ENCODE data around the gene SCMH1.
"Not testable (repeated sequence)": the region's sequence is repeated elsewhere in the genome, so short reads cannot be mapped to it uniquely, and the experiment has no call there.

SCMH1 gene

DNA sequence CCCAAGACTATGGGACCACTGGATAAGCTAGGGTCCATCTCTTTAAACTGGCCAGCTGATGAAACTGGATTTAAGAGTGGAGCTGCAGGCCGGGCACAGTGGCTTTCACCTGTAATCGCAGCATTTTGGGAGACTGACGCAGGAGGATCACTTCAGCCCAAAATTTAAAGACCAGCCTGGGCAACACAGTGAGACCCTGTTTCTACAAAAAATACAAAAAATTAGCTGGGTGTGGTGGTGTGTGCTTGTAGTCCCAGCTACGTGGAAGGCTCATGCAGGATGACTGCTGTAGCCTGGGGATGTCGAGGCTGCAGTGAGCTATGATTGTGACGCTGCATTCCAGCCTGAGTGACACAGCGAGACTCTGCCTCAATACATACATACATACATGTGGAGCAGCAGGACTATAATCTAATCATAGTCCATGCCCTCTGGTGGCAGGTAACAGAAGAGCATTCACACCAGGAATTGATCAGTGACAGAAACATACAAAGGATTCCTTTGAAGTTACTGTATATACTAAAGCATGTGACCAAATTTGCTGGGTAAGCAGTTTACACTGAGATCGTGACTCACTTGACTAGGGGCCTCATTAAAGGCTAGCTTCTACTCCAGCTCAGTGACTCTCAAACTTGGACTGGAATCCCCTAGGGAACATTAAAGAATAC, 119.1 kb downstream of the SCMH1 start:
- H3K4me2 ChIP-seq (ENCODE audit: low read length), result no peak overlapping the region
- H3K9me2 ChIP-seq (ENCODE audit: low read depth, low read length), result no peaks in the 10 kb centered on the region

DNA sequence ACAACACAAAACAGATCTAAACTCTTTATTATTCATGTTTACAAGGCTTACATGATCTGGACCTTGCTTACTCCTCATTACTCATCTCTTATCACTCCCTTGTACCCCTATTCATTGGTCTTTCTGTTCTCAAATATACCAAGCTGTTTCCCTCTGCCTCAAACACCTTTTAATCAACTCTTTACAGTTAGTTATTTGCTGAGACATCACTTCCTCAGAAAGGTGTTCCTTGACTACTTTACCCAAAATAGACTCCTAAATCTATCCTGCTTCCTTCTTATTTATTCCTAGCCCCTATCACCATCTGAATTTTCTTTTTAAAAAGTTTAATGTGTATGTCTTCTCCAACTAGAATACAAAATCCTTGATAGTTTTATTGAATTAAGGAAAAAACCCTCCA, 120.0 kb downstream of the SCMH1 start:
- Histone ChIP-seq H3K9ac (ENCODE audit: low read length) (no peak overlapping the region), H3F3A (ENCODE audit: insufficient read depth, low read length) (no peaks in the 10 kb centered on the region), H2AFZ (ENCODE audit: low read length) (no peak overlapping the region), H3K9me2 (ENCODE audit: low read depth, low read length) (no peaks in the 10 kb centered on the region), H3K36me3 (ENCODE audit: insufficient read depth, low read length) (no peaks in the 10 kb centered on the region), H4K20me1 (ENCODE audit: insufficient read depth, low read length) (no peaks in the 10 kb centered on the region), H3K4me2 (ENCODE audit: low read length) (no peak overlapping the region), H3K27me3 (ENCODE audit: insufficient read depth, low read length) (no peaks in the 10 kb centered on the region), H3K9me3 (ENCODE audit: low read length) (no peaks in the 10 kb centered on the region), H3K79me2 (ENCODE audit: insufficient read depth, low read length) (no peaks in the 10 kb centered on the region), H3K4me1 (ENCODE audit: insufficient read depth, low read length, severe bottlenecking) (no peaks in the 10 kb centered on the region), H3K27ac (ENCODE audit: low read depth, low read length, poor library complexity, severe bottlenecking) (no peak overlapping the region), H3K4me3 (ENCODE audit: low read depth, low read length, poor library complexity, severe bottlenecking) (no peak overlapping the region)
- TF ChIP-seq EZH2 (IDR thresholded peaks at IDR 0.05; ENCODE audit: borderline replicate concordance, low read length), result no peak
- TF ChIP-seq, protein P1, sequence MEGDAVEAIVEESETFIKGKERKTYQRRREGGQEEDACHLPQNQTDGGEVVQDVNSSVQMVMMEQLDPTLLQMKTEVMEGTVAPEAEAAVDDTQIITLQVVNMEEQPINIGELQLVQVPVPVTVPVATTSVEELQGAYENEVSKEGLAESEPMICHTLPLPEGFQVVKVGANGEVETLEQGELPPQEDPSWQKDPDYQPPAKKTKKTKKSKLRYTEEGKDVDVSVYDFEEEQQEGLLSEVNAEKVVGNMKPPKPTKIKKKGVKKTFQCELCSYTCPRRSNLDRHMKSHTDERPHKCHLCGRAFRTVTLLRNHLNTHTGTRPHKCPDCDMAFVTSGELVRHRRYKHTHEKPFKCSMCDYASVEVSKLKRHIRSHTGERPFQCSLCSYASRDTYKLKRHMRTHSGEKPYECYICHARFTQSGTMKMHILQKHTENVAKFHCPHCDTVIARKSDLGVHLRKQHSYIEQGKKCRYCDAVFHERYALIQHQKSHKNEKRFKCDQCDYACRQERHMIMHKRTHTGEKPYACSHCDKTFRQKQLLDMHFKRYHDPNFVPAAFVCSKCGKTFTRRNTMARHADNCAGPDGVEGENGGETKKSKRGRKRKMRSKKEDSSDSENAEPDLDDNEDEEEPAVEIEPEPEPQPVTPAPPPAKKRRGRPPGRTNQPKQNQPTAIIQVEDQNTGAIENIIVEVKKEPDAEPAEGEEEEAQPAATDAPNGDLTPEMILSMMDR (IDR thresholded peaks at IDR 0.05; ENCODE audit: low read length), result no peak

More for the DNA sequence above, 119.1 kb downstream of the SCMH1 start:
- Histone ChIP-seq H3K36me3 (ENCODE audit: insufficient read depth, low read length) (no peaks in the 10 kb centered on the region), H3F3A (ENCODE audit: insufficient read depth, low read length) (no peaks in the 10 kb centered on the region), H2AFZ (ENCODE audit: low read length) (no peak overlapping the region), H4K20me1 (ENCODE audit: insufficient read depth, low read length) (no peaks in the 10 kb centered on the region), H3K4me1 (ENCODE audit: insufficient read depth, low read length, severe bottlenecking) (no peaks in the 10 kb centered on the region), H3K27ac (ENCODE audit: low read depth, low read length, poor library complexity, severe bottlenecking) (no peak overlapping the region), H3K27me3 (ENCODE audit: insufficient read depth, low read length) (no peaks in the 10 kb centered on the region), H3K9me3 (ENCODE audit: low read length) (no peaks in the 10 kb centered on the region), H3K9ac (ENCODE audit: low read length) (no peak overlapping the region), H3K79me2 (ENCODE audit: insufficient read depth, low read length) (no peaks in the 10 kb centered on the region), H3K4me3 (ENCODE audit: low read depth, low read length, poor library complexity, severe bottlenecking) (no peak overlapping the region)
- TF ChIP-seq EZH2 (IDR thresholded peaks at IDR 0.05; ENCODE audit: borderline replicate concordance, low read length), result no peak
- TF ChIP-seq, protein P1 (IDR thresholded peaks at IDR 0.05; ENCODE audit: low read length), result peak; percentile 36; the same call in 1 of the 2 replicates

DNA sequence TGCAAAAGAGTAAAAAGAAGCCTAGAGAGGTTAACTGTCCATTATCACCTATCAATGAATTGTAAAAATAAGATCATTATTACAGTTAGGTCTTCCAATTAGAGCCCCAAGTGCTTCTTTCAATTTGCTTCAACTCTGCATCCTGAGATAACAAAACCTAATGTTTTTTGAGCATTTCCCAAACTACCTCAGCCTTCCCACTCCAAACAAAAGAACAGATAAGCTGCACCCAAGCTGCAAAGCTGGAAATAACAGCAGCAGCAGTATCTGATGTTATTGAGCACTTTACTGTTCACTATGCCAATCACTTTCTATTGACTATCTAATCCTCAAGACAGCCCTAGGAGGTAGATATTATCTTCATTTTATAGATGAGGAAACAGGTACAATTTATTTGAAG, 123.5 kb downstream of the SCMH1 start:
- no peaks in the 10 kb centered on the region for H3K4me1 ChIP-seq (ENCODE audit: insufficient read depth, low read length, severe bottlenecking)
- H3K27me3 ChIP-seq (ENCODE audit: insufficient read depth, low read length), result no peaks in the 10 kb centered on the region
- no peaks in the 10 kb centered on the region for H3K9me3 ChIP-seq (ENCODE audit: low read length)
- no peak overlapping the region for H2AFZ ChIP-seq (ENCODE audit: low read length)
- H4K20me1 ChIP-seq (ENCODE audit: insufficient read depth, low read length), result no peaks in the 10 kb centered on the region
- H3K4me2 ChIP-seq (ENCODE audit: low read length), result no peak overlapping the region
- no peaks in the 10 kb centered on the region for H3K79me2 ChIP-seq (ENCODE audit: insufficient read depth, low read length)
- H3K4me3 ChIP-seq (ENCODE audit: low read depth, low read length, poor library complexity, severe bottlenecking), result no peak overlapping the region
- TF ChIP-seq EZH2 (IDR thresholded peaks at IDR 0.05; ENCODE audit: borderline replicate concordance, low read length), result no peak
- TF ChIP-seq, protein P1 (IDR thresholded peaks at IDR 0.05; ENCODE audit: low read length), result no peak
- H3F3A ChIP-seq (ENCODE audit: insufficient read depth, low read length), result no peaks in the 10 kb centered on the region
- no peak overlapping the region for H3K9ac ChIP-seq (ENCODE audit: low read length)
- H3K36me3 ChIP-seq (ENCODE audit: insufficient read depth, low read length), result no peaks in the 10 kb centered on the region
- no peak overlapping the region for H3K27ac ChIP-seq (ENCODE audit: low read depth, low read length, poor library complexity, severe bottlenecking)
- no peaks in the 10 kb centered on the region for H3K9me2 ChIP-seq (ENCODE audit: low read depth, low read length)

DNA sequence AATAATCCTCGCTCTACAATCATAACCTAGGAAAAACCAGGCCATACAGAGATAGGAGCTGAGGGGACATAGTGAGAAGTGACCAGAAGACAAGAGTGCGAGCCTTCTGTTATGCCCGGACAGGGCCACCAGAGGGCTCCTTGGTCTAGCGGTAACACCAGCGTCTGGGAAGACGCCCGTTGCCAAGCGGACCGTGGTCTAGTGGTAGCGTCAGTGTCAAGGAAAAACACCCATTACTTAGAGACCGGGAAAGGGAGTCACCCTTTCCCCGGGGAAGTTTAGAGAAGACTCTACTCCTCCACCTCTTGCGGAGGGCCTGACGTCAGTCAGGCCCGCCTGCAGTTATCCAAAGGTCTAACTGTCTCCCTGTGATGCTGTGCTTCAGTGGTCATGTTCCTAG, 124.9 kb downstream of the SCMH1 start:
- not testable (repeated sequence) for H4K20me1 ChIP-seq (ENCODE audit: insufficient read depth, low read length); H3K27ac ChIP-seq (ENCODE audit: low read depth, low read length, poor library complexity, severe bottlenecking); H3K36me3 ChIP-seq (ENCODE audit: insufficient read depth, low read length); H3K27me3 ChIP-seq (ENCODE audit: insufficient read depth, low read length); H3K4me1 ChIP-seq (ENCODE audit: insufficient read depth, low read length, severe bottlenecking); H2AFZ ChIP-seq (ENCODE audit: low read length); H3K9me2 ChIP-seq (ENCODE audit: low read depth, low read length); H3K9me3 ChIP-seq (ENCODE audit: low read length); H3K9ac ChIP-seq (ENCODE audit: low read length); H3K4me2 ChIP-seq (ENCODE audit: low read length); H3F3A ChIP-seq (ENCODE audit: insufficient read depth, low read length); H3K4me3 ChIP-seq (ENCODE audit: low read depth, low read length, poor library complexity, severe bottlenecking); H3K79me2 ChIP-seq (ENCODE audit: insufficient read depth, low read length)
